HEK293T (cell line): Measurements from ENCODE around the gene MYH1.

Experiments
- FOXA1 ChIP-seq: fragments of 450-650 bp; IDR thresholded peaks from 2 replicates; pipeline ENCODE4 v1.6.1; 2016; ENCODE audit warnings: mild to moderate bottlenecking
- FOXM1 ChIP-seq: fragments of 450-650 bp; IDR thresholded peaks from 2 replicates; pipeline ENCODE4 v1.6.1; 2017; ENCODE audit warnings: mild to moderate bottlenecking, borderline replicate concordance

DNA sequence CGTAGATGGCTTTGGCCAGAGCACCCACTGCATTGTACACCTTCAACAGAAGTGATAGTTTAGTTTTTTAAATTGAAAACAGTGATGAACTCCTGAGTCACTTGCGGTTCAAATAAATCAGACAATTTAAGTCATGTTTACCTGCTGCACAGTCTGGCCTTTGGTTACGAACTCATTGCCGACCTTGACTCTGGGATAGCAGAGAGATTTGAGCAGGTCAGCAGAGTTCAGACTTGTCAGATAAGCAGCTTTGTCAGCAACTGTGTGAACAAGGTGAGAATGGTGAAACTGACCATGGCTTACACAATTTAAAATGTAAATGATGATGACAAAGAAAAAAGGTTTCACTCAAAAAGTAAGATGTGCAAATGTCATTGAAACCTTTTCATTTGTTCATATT is 58.3 kb downstream of the MYH1 start:
- TF ChIP-seq FOXM1 (no peak), FOXA1 (no peak)
